Measurements from ENCODE around the gene PER2.

GRCh38 chr2:238304116-238304515, 15.7 kb upstream of the PER2 start:
- TF ChIP-seq JUNB (IDR thresholded peaks at IDR 0.05) (no peak), CTCF (IDR thresholded peaks at IDR 0.05) (no peak), HMGXB4 (CRISPR knock-in tag; IDR thresholded peaks at IDR 0.05; ENCODE audit: borderline replicate concordance) (no peak), MAX (IDR thresholded peaks at IDR 0.05) (no peak), SREBF2 (IDR thresholded peaks at IDR 0.05) (no peak), TP53 (CRISPR knock-in tag; IDR thresholded peaks at IDR 0.05) (no peak), POLR2A (IDR thresholded peaks at IDR 0.05; ENCODE audit: low read length) (no peak), JUN (IDR thresholded peaks at IDR 0.05) (no peak), MAZ (IDR thresholded peaks at IDR 0.05; ENCODE audit: borderline replicate concordance, low read depth, low read length) (no peak)

Measured in A549 (cell line).